ENCODE measurements around the gene KLK7.

KLK7 gene

DNA sequence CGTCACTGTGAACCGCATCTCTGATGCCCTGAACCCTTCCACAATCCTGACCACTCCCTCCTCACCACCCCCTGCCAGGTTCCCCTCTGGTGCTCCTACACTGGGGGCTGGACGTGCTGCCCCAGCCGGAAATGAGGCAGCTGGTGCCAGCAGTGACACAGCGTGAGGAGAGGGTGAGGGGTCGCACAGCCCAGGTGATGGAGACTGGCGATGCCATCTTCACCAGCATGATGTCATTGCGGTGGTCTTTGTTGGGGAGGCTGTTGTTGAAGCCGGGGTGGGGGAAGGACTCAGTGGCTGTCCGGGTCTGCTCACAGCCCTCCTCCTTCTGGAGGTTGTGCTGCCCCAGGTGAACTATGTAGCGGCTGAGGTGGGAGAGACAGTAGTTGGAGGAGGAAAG lies 40.2 kb upstream of the KLK7 start:
- H3K9me3 ChIP-seq (ENCODE audit: control insufficient read depth, low read depth, low read length) = no peaks in the 10 kb centered on the region
- H3K9ac ChIP-seq (ENCODE audit: low read length) = no peak overlapping the region
- no peak overlapping the region for H3K27ac ChIP-seq (ENCODE audit: low read length)
- peaks cover 14% of the 10 kb centered on the region for H3K4me1 ChIP-seq (ENCODE audit: control insufficient read depth, low read depth, low read length)
- peaks cover 17% of the 10 kb centered on the region for H3K27me3 ChIP-seq (ENCODE audit: control insufficient read depth, insufficient read depth, low read length)
- H3K36me3 ChIP-seq (ENCODE audit: control insufficient read depth, low read depth, low read length) = no peaks in the 10 kb centered on the region
- no peak overlapping the region for H3K4me3 ChIP-seq (ENCODE audit: low read length)

DNA sequence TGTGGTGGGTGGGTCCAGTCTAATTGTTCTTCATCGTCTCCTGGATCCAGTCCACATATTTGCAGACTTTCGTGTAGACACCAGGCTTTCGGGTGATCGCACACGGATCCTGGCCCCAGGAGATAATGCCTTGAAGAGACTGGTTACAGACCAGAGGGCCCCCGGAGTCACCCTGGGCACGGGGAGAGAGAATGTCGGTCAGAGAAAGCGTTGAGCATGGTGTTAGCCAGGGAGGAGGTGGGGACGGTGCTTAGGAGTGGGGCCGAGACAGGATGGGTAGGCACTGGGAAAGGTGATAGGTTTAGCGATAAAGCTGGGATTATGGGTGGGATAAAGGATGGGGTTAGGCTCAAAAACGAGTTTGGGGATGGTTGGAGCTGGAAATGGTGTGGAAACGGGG lies 38.8 kb upstream of the KLK7 start:
- Histone ChIP-seq H3K27ac (ENCODE audit: low read length) (no peak overlapping the region), H3K27me3 (ENCODE audit: control insufficient read depth, insufficient read depth, low read length) (peaks cover 31% of the 10 kb centered on the region), H3K4me1 (ENCODE audit: control insufficient read depth, low read depth, low read length) (peaks cover 14% of the 10 kb centered on the region), H3K4me3 (ENCODE audit: low read length) (no peak overlapping the region), H3K36me3 (ENCODE audit: control insufficient read depth, low read depth, low read length) (no peaks in the 10 kb centered on the region), H3K9ac (ENCODE audit: low read length) (no peak overlapping the region), H3K9me3 (ENCODE audit: control insufficient read depth, low read depth, low read length) (no peaks in the 10 kb centered on the region)

DNA sequence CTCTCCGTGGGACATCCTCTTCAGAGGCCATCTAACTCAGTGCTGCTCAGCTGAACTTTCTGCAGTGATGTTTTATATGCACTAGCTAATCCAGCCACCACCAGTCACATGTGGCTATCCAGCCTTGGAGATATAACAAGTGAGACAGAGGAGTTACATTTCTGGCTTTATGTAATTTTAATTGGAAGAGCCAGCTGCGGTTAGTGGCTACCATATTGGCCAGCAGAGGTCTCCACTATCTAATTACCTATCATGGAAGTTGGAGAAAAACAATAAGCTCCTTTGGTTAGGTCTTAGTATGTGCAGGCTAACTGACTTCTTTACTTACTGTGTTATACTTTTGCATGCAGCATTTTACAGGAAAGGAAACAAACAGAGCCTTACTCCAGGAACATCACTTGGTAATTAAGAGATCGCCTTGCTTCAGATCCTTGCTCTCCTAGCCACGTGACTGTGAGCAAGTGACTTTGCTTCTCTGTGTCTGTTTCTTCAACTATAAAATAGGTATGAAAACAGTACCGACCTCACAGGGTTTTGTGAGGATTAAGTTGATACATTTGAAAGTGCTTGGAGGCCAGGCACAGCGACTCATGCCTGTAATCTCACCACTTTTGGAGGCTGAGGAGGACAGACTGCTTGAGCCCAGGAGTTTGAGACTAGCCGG lies 37.4 kb upstream of the KLK7 start:
- Histone ChIP-seq H3K27ac (ENCODE audit: low read length) (no peak overlapping the region), H3K36me3 (ENCODE audit: control insufficient read depth, low read depth, low read length) (no peaks in the 10 kb centered on the region), H3K9me3 (ENCODE audit: control insufficient read depth, low read depth, low read length) (no peaks in the 10 kb centered on the region), H3K4me3 (ENCODE audit: low read length) (no peak overlapping the region), H3K4me1 (ENCODE audit: control insufficient read depth, low read depth, low read length) (peaks cover 14% of the 10 kb centered on the region), H3K9ac (ENCODE audit: low read length) (no peak overlapping the region), H3K27me3 (ENCODE audit: control insufficient read depth, insufficient read depth, low read length) (peaks cover 41% of the 10 kb centered on the region)

DNA sequence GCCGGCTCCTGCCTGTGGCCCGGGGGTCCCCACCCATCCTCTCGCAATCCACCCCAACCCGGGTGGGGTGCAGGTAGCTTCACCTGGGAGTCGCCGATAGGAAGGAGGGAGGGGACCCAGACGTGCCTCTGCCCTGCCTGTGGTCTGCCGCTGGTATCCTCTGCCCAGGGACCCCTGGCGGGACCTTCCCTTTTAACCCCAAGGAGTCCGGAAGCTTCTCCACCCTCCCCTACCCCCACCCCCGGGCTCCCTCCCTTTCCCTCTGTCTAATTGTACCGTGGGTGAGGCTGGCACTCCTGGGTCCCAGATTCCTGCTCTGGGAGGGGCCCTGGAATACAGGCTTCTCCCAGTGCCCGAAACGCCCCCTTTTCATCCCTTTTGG lies 35.8 kb upstream of the KLK7 start, which contains the start of gene KLK10:
TSS of gene KLK10 (minus strand) at position 166 of the 382 bp plus-strand sequence. CDS start 579 bp downstream, outside the sequence.
- peaks cover 41% of the 10 kb centered on the region for H3K27me3 ChIP-seq (ENCODE audit: control insufficient read depth, insufficient read depth, low read length)
- H3K4me3 ChIP-seq (ENCODE audit: low read length) = peak within 1 kb of the TSS; percentile 55
- H3K9me3 ChIP-seq (ENCODE audit: control insufficient read depth, low read depth, low read length) = no peaks in the 10 kb centered on the region
- H3K27ac ChIP-seq (ENCODE audit: low read length) = no peak within 1 kb of the TSS
- H3K4me1 ChIP-seq (ENCODE audit: control insufficient read depth, low read depth, low read length) = peaks cover 5% of the 10 kb centered on the region
- H3K36me3 ChIP-seq (ENCODE audit: control insufficient read depth, low read depth, low read length) = no peaks in the 10 kb centered on the region
- no peak within 1 kb of the TSS for H3K9ac ChIP-seq (ENCODE audit: low read length)

DNA sequence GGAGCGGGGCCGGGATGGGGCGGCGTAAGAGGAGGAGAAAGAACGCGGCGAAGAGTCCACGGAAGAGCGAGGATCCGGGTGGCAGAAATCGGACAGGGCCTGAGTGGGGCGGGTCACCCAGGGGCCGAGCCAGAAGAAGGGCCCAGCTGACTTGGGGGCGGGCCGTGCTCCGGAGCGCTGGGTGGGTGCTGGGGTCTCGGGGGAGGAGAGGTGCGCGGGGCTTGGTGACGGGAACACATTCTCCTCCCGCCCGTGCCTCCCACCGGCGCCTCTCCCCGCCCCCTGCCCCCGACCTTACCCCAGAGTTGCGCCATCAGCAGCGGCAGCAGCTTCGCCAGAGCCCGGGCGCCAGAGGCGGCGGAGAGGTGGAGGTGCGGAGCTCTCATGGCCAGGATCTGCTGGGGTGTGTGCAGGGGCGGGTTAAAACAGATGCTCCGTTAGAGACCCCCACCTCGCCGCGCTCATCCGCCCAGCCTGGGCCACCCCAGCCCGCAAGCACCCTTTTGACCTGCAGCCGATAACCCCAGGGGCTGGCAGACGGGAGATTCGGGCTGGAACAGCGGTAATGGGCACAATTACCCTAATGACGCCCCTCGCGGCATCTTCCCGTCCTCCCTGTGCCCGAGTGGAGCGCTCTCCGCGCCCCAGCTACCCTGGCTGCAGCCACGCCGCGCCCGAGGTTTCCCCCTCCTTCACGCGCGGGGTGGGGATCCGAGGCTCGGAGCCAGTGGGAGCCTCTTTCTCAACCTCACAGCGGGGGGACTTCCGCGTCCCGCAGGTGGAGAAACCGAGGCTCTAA lies 35.2 kb upstream of the KLK7 start:
- Histone ChIP-seq H3K4me1 (ENCODE audit: control insufficient read depth, low read depth, low read length) (peaks cover 5% of the 10 kb centered on the region), H3K27ac (ENCODE audit: low read length) (no peak overlapping the region), H3K4me3 (ENCODE audit: low read length) (peak overlapping the region; percentile 55), H3K27me3 (ENCODE audit: control insufficient read depth, insufficient read depth, low read length) (peaks cover 41% of the 10 kb centered on the region), H3K9ac (ENCODE audit: low read length) (no peak overlapping the region), H3K36me3 (ENCODE audit: control insufficient read depth, low read depth, low read length) (no peaks in the 10 kb centered on the region), H3K9me3 (ENCODE audit: control insufficient read depth, low read depth, low read length) (no peaks in the 10 kb centered on the region)

DNA sequence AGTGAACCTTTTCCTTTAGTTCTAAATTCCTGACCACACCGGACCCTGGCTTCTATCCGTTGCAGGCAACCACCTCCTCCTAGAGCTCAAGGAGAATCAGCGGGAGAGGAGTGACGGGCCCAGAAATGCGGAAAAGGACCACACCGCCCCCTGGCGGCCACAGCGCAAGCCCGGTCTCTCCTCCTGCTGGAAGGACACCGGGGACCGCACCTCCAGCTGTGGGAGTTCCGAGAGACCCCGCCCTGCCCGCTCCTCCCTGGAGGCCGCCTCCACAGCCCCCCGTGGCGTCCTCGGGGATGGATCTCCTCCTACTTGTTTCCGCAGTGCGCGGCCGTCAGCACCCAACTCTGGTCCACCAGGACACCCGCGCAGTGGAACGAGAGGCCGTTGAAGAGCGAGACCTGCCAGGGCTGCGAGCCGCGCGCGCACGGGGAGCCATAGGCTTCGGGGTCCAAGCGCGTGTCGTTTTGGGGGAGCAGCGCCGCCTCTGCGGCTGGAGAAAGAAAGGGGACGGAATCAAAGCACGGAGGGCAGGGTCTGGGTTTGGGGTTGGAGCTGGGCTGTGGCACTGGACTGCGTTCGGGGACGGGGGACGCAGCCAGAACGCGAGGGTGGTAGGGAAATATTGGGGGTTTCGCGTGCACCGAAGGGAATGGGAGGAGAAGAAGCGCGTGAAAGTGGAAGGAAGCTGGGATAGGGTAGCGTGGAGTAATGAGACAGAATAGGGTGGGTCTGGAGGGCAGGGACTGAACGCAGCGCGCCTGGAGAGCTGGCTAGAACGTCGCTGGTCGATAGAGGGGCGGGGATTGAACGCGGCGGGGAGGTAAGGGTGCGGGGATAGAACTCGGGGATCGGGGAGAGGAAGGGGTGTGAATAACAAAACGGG lies 33.3 kb upstream of the KLK7 start:
- H3K4me1 ChIP-seq (ENCODE audit: control insufficient read depth, low read depth, low read length) = peaks cover 5% of the 10 kb centered on the region
- no peak overlapping the region for H3K27ac ChIP-seq (ENCODE audit: low read length)
- peak overlapping the region; percentile 70 for H3K4me3 ChIP-seq (ENCODE audit: low read length)
- no peaks in the 10 kb centered on the region for H3K9me3 ChIP-seq (ENCODE audit: control insufficient read depth, low read depth, low read length)
- H3K9ac ChIP-seq (ENCODE audit: low read length) = no peak overlapping the region
- H3K27me3 ChIP-seq (ENCODE audit: control insufficient read depth, insufficient read depth, low read length) = peaks cover 41% of the 10 kb centered on the region
- H3K36me3 ChIP-seq (ENCODE audit: control insufficient read depth, low read depth, low read length) = no peaks in the 10 kb centered on the region

- H3K27ac ChIP-seq (ENCODE audit: low read length) = no peak overlapping the region
- H3K36me3 ChIP-seq (ENCODE audit: control insufficient read depth, low read depth, low read length) = no peaks in the 10 kb centered on the region
- H3K27me3 ChIP-seq (ENCODE audit: control insufficient read depth, insufficient read depth, low read length) = peaks cover 41% of the 10 kb centered on the region
- no peaks in the 10 kb centered on the region for H3K9me3 ChIP-seq (ENCODE audit: control insufficient read depth, low read depth, low read length)
- H3K4me1 ChIP-seq (ENCODE audit: control insufficient read depth, low read depth, low read length) = no peaks in the 10 kb centered on the region
- H3K4me3 ChIP-seq (ENCODE audit: low read length) = no peak overlapping the region
- no peak overlapping the region for H3K9ac ChIP-seq (ENCODE audit: low read length)
Observed at GRCh38 chr19:51015691-51016267, 32.1 kb upstream of the KLK7 start.

GRCh38 chr19:51014242-51014641 lies 30.5 kb upstream of the KLK7 start:
- Histone ChIP-seq H3K4me3 (ENCODE audit: low read length) (no peak overlapping the region), H3K27ac (ENCODE audit: low read length) (no peak overlapping the region), H3K9ac (ENCODE audit: low read length) (no peak overlapping the region), H3K9me3 (ENCODE audit: control insufficient read depth, low read depth, low read length) (no peaks in the 10 kb centered on the region), H3K27me3 (ENCODE audit: control insufficient read depth, insufficient read depth, low read length) (peaks cover 27% of the 10 kb centered on the region), H3K4me1 (ENCODE audit: control insufficient read depth, low read depth, low read length) (no peaks in the 10 kb centered on the region), H3K36me3 (ENCODE audit: control insufficient read depth, low read depth, low read length) (no peaks in the 10 kb centered on the region)

GRCh38 chr19:51012661-51013190 lies 29.0 kb upstream of the KLK7 start:
- no peaks in the 10 kb centered on the region for H3K9me3 ChIP-seq (ENCODE audit: control insufficient read depth, low read depth, low read length)
- H3K4me1 ChIP-seq (ENCODE audit: control insufficient read depth, low read depth, low read length) = no peaks in the 10 kb centered on the region
- no peak overlapping the region for H3K9ac ChIP-seq (ENCODE audit: low read length)
- H3K4me3 ChIP-seq (ENCODE audit: low read length) = no peak overlapping the region
- no peak overlapping the region for H3K27ac ChIP-seq (ENCODE audit: low read length)
- H3K27me3 ChIP-seq (ENCODE audit: control insufficient read depth, insufficient read depth, low read length) = peaks cover 12% of the 10 kb centered on the region
- H3K36me3 ChIP-seq (ENCODE audit: control insufficient read depth, low read depth, low read length) = no peaks in the 10 kb centered on the region

- H3K4me3 ChIP-seq (ENCODE audit: low read length) = no peak overlapping the region
- H3K9me3 ChIP-seq (ENCODE audit: control insufficient read depth, low read depth, low read length) = no peaks in the 10 kb centered on the region
- H3K36me3 ChIP-seq (ENCODE audit: control insufficient read depth, low read depth, low read length) = no peaks in the 10 kb centered on the region
- no peak overlapping the region for H3K9ac ChIP-seq (ENCODE audit: low read length)
- H3K27me3 ChIP-seq (ENCODE audit: control insufficient read depth, insufficient read depth, low read length) = no peaks in the 10 kb centered on the region
- no peaks in the 10 kb centered on the region for H3K4me1 ChIP-seq (ENCODE audit: control insufficient read depth, low read depth, low read length)
- no peak overlapping the region for H3K27ac ChIP-seq (ENCODE audit: low read length)
Observed at GRCh38 chr19:51010066-51010795, 26.5 kb upstream of the KLK7 start.

All from iPS-18a (cell line).